Right atrium auricular region (tissue), 2 donors: Measurements from ENCODE around the gene SLCO6A1. TPM values are rescaled to one million over a fixed set of nuclear protein-coding genes. Genes with fewer than 3 reads are reported as not detected.
"Not testable (repeated sequence)": the region's sequence is repeated elsewhere in the genome, so short reads cannot be mapped to it uniquely, and the experiment has no call there.

Source experiments
- DNase-seq: peaks from one replicate; pipeline ENCODE4 v3.0.0-alpha.2; 2019; ENCODE audit warnings: low spot score
- H3K27ac ChIP-seq, 2 donors: fragments of 200-600 bp; sonication (generic); 1 replicate in 1 of 2; 2 replicates in 1 of 2; pipeline ENCODE4 v1.5.1; 2016 to 2019
- H3K27me3 ChIP-seq, 2 donors: fragments of 200-600 bp; sonication (generic); one replicate each; pipeline versions ENCODE4 v1.5.1 to v1.6.0; 2017 to 2019
- H3K36me3 ChIP-seq: fragments of 200-600 bp; sonication (generic); one replicate; pipeline ENCODE4 v1.5.1; 2016
- H3K4me1 ChIP-seq, 2 donors: fragments of 200-600 bp; sonication (generic); one replicate each; pipeline versions ENCODE4 v1.5.1 to v1.6.0; 2017 to 2019
- H3K4me3 ChIP-seq, 2 donors: fragments of 200-600 bp; sonication (generic); 1 replicate in 1 of 2; 2 replicates in 1 of 2; pipeline ENCODE4 v1.5.1; 2017 to 2019; ENCODE audit warnings: mild to moderate bottlenecking in 1 of 2, moderate library complexity in 1 of 2
- H3K9me3 ChIP-seq, 2 donors: fragments of 200-600 bp; sonication (generic); one replicate each; pipeline ENCODE4 v1.5.1; 2019
- total RNA-seq, 2 donors: library from RNA; depleted of rRNA; stranded (reverse); fragments of >200 nt; gene quantifications; one replicate each; pipeline ENCODE4 v1.1.0, GENCODE V29; 2016
- TF ChIP-seq, protein P1 (sequence below), 2 donors: fragments of 200-600 bp; sonication (generic); IDR thresholded peaks; one replicate each; pipeline ENCODE4 v1.5.1; 2019; ENCODE audit warnings: antibody characterized with exemption in 2 of 2

The SLCO6A1 gene
- total RNA-seq, 2 donors from 2014 or later, result not detected

- Histone ChIP-seq H3K4me1 (peaks cover 0 to 15% of the 10 kb centered on the region in 2 donors), H3K27ac (no peak overlapping the region), H3K36me3 (no peaks in the 10 kb centered on the region), H3K4me3 (no peak overlapping the region), H3K9me3 (peaks cover 0 to 9% of the 10 kb centered on the region in 2 donors), H3K27me3 (no peaks in the 10 kb centered on the region)
- TF ChIP-seq, protein P1, sequence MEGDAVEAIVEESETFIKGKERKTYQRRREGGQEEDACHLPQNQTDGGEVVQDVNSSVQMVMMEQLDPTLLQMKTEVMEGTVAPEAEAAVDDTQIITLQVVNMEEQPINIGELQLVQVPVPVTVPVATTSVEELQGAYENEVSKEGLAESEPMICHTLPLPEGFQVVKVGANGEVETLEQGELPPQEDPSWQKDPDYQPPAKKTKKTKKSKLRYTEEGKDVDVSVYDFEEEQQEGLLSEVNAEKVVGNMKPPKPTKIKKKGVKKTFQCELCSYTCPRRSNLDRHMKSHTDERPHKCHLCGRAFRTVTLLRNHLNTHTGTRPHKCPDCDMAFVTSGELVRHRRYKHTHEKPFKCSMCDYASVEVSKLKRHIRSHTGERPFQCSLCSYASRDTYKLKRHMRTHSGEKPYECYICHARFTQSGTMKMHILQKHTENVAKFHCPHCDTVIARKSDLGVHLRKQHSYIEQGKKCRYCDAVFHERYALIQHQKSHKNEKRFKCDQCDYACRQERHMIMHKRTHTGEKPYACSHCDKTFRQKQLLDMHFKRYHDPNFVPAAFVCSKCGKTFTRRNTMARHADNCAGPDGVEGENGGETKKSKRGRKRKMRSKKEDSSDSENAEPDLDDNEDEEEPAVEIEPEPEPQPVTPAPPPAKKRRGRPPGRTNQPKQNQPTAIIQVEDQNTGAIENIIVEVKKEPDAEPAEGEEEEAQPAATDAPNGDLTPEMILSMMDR (IDR thresholded peaks at IDR 0.05), result no peak
- no peak for DNase-seq
Measured at GRCh38 chr5:102529031-102529430, 30.2 kb upstream of the SLCO6A1 start.

GRCh38 chr5:102528600-102528999 is 29.8 kb upstream of the SLCO6A1 start:
- DNase-seq, result no peak
- H3K27ac ChIP-seq, result no peak overlapping the region
- no peaks in the 10 kb centered on the region for H3K27me3 ChIP-seq
- no peaks in the 10 kb centered on the region for H3K36me3 ChIP-seq
- no peak overlapping the region for H3K4me3 ChIP-seq
- H3K9me3 ChIP-seq, result peaks cover 0 to 9% of the 10 kb centered on the region in 2 donors
- peaks cover 0 to 15% of the 10 kb centered on the region in 2 donors for H3K4me1 ChIP-seq
- TF ChIP-seq, protein P1 (IDR thresholded peaks at IDR 0.05), result no peak

GRCh38 chr5:102527547-102527946 is 28.7 kb upstream of the SLCO6A1 start:
- DNase-seq, result no peak
- Histone ChIP-seq H3K4me3 (no peak overlapping the region), H3K4me1 (peaks cover 0 to 15% of the 10 kb centered on the region in 2 donors), H3K9me3 (peaks cover 0 to 9% of the 10 kb centered on the region in 2 donors), H3K27me3 (no peaks in the 10 kb centered on the region), H3K36me3 (no peaks in the 10 kb centered on the region), H3K27ac (no peak overlapping the region)
- TF ChIP-seq, protein P1 (IDR thresholded peaks at IDR 0.05), result no peak

DNA sequence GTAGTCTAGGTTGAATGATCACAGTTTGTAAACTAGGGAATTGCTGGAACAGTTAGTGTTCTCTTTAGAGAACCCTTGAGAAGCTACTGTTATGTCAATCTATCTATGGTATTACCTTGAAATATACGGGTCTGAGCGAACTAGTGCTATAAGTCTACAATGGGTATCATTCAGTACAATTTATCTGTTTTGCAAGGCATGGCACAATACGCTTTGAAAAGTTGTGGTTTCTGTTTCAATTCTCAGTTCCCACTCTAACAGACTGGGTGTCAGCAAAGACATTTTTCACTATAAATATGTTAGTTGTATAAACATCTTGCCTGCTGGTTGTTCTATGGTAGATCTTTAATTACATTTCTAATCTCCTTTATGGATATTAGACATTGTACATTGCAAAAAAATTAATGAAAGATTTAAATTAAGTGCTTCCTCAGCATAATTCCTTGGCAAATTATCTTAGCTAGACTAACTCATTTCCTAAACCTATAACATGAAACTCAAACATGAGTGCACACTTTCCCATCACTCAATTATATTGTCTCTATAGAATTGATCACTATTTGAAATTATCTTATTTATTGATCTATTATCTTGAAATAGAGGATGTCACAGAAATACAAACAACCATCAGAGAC is 24.9 kb upstream of the SLCO6A1 start:
- peaks cover 0 to 9% of the 10 kb centered on the region in 2 donors for H3K9me3 ChIP-seq
- no peak overlapping the region for H3K27ac ChIP-seq
- no peak for DNase-seq
- H3K27me3 ChIP-seq, result no peaks in the 10 kb centered on the region
- no peaks in the 10 kb centered on the region for H3K36me3 ChIP-seq
- TF ChIP-seq, protein P1 (IDR thresholded peaks at IDR 0.05), result no peak
- no peak overlapping the region for H3K4me3 ChIP-seq
- H3K4me1 ChIP-seq, result peaks cover 0 to 3% of the 10 kb centered on the region in 2 donors

GRCh38 chr5:102511666-102512065 is 12.9 kb upstream of the SLCO6A1 start:
- Histone ChIP-seq H3K4me3 (no peak overlapping the region), H3K9me3 (no peaks in the 10 kb centered on the region), H3K36me3 (no peaks in the 10 kb centered on the region), H3K27ac (no peak overlapping the region), H3K4me1 (peaks cover 0 to 9% of the 10 kb centered on the region in 2 donors), H3K27me3 (no peaks in the 10 kb centered on the region)
- peak; percentile 63 for DNase-seq
- TF ChIP-seq, protein P1 (IDR thresholded peaks at IDR 0.05), result no peak

GRCh38 chr5:102491261-102491914 is 7.4 kb downstream of the SLCO6A1 start:
- H3K27me3 ChIP-seq, H3K9me3 ChIP-seq, H3K4me3 ChIP-seq, DNase-seq, H3K27ac ChIP-seq, H3K4me1 ChIP-seq, H3K36me3 ChIP-seq: not testable (repeated sequence)
